HepG2 (cell line): Measurements from ENCODE around the gene PRR30. TPM values are rescaled to one million over a fixed set of nuclear protein-coding genes. Genes with fewer than 3 reads are reported as not detected.
A peak's percentile ranks its signal among the peaks of the same experiment; 100 is the strongest.

Source experiments
- AFF4 ChIP-seq: sonication (generic); formaldehyde crosslinking; IDR thresholded peaks from 2 replicates; pipeline ENCODE4 v1.4.0; 2020; ENCODE audit warnings: missing genetic modification reagents
- FOXC1 ChIP-seq: sonication (generic); formaldehyde crosslinking; IDR thresholded peaks from 2 replicates; pipeline ENCODE4 v1.8.0; 2022; ENCODE audit warnings: mild to moderate bottlenecking, missing genetic modification reagents, borderline replicate concordance
- HHEX ChIP-seq: IDR thresholded peaks from 2 replicates; pipeline ENCODE4 v1.6.1; 2016; ENCODE audit warnings: control low read depth
- HNRNPUL1 ChIP-seq: fragments of 200-400 bp; formaldehyde crosslinking; IDR thresholded peaks from 2 replicates; pipeline ENCODE4 v1.6.1; 2017; ENCODE audit warnings: low read depth, mild to moderate bottlenecking, low read length, moderate library complexity
- LBX2 ChIP-seq: sonication (generic); formaldehyde crosslinking; IDR thresholded peaks from 2 replicates; pipeline ENCODE4 v1.5.0; 2020; ENCODE audit warnings: missing genetic modification reagents, mild to moderate bottlenecking, borderline replicate concordance
- LRRFIP1 ChIP-seq: sonication (generic); formaldehyde crosslinking; conservative IDR thresholded peaks from 2 replicates; pipeline ENCODE4 v1.4.0; 2020; ENCODE audit warnings: missing genetic modification reagents
- PHB2 ChIP-seq: fragments of 450-650 bp; IDR thresholded peaks from 2 replicates; pipeline ENCODE4 v1.6.1; 2018; ENCODE audit not compliant: partially characterized antibody
- POGZ ChIP-seq: sonication (generic); formaldehyde crosslinking; IDR thresholded peaks from 2 replicates; pipeline ENCODE4 v1.4.0; 2020; ENCODE audit warnings: mild to moderate bottlenecking, missing genetic modification reagents
- RBM22 ChIP-seq: fragments of 200-400 bp; formaldehyde crosslinking; optimal IDR thresholded peaks from 2 replicates; pipeline ENCODE3; 2017; ENCODE audit warnings: mild to moderate bottlenecking, low read length, moderate library complexity
- SKI ChIP-seq: fragments of 450-650 bp; IDR thresholded peaks from one replicate; pipeline ENCODE4 v1.6.1; 2018; ENCODE audit warnings: mild to moderate bottlenecking; ENCODE audit not compliant: partially characterized antibody
- ZC3H13 ChIP-seq: sonication (generic); formaldehyde crosslinking; IDR thresholded peaks from 2 replicates; pipeline ENCODE4 v1.8.1; 2023; ENCODE audit warnings: mild to moderate bottlenecking, missing genetic modification reagents, moderate library complexity
- ZFP36L2 ChIP-seq: sonication (generic); formaldehyde crosslinking; IDR thresholded peaks from 2 replicates; pipeline ENCODE4 v1.4.0; 2020; ENCODE audit warnings: missing genetic modification reagents
- ZNF232 ChIP-seq: sonication (generic); formaldehyde crosslinking; IDR thresholded peaks from 2 replicates; pipeline ENCODE4 v1.4.0; 2020; ENCODE audit warnings: missing genetic modification reagents, borderline replicate concordance
- polyA plus RNA-seq, 8 experiments: library from polyadenylated mRNA; depleted of rRNA in 3 of 8; stranded (reverse) in 7 of 8; unstranded in 1 of 8; fragments of >200 nt; fragmentation: Illumina TruSeq in 4 of 8; extraction: Trizol in 4 of 8; gene quantifications; 2 replicates each; pipeline versions ENCODE4 v1.2.1 to v1.2.3, GENCODE V29; 2011 to 2016; ENCODE audit warnings: low read depth in 4 of 8, missing spikeins in 1 of 8, mixed read lengths in 1 of 8; ENCODE audit not compliant: insufficient read depth in 1 of 8
- total RNA-seq, 5 experiments: library from RNA; depleted of rRNA; stranded (reverse); fragments of >200 nt; fragmentation: Illumina TruSeq; extraction: Trizol; gene quantifications; 2 replicates each; pipeline ENCODE4 v1.2.3, GENCODE V29; 2016; ENCODE audit warnings: low read depth in 1 of 5

The PRR30 gene
- total and polyA plus RNA-seq, 2 of the 13 experiments (the other 11 are each of a cell fraction or from before 2014, with no cell fraction given) = not detected

- TF ChIP-seq AFF4 (CRISPR knock-in tag) = no peak
- TF ChIP-seq RBM22 = no peak
- no peak for TF ChIP-seq HHEX (CRISPR knock-in tag)
- no peak for TF ChIP-seq LRRFIP1 (CRISPR knock-in tag)
- TF ChIP-seq SKI = peak; percentile 70
- peak; percentile 20; the same call in 1 of the 2 replicates for TF ChIP-seq ZC3H13 (CRISPR knock-in tag)
- no peak for TF ChIP-seq HNRNPUL1
- TF ChIP-seq ZFP36L2 (CRISPR knock-in tag) = peak; percentile 32; the same call in 1 of the 2 replicates
- no peak for TF ChIP-seq PHB2
- TF ChIP-seq POGZ (CRISPR knock-in tag) = peak; percentile 71; the same call in 1 of the 2 replicates
- TF ChIP-seq ZNF232 = no peak
- TF ChIP-seq FOXC1 (CRISPR knock-in tag) = no peak; the same call in 1 of the 2 replicates
- TF ChIP-seq LBX2 (CRISPR knock-in tag) = no peak; the same call in 1 of the 2 replicates
These were observed 46.3 kb downstream of the PRR30 start (continued) for GRCh38 chr2:27092696-27093429.
